Measurements from ENCODE around the gene PNMA8B.

DNA sequence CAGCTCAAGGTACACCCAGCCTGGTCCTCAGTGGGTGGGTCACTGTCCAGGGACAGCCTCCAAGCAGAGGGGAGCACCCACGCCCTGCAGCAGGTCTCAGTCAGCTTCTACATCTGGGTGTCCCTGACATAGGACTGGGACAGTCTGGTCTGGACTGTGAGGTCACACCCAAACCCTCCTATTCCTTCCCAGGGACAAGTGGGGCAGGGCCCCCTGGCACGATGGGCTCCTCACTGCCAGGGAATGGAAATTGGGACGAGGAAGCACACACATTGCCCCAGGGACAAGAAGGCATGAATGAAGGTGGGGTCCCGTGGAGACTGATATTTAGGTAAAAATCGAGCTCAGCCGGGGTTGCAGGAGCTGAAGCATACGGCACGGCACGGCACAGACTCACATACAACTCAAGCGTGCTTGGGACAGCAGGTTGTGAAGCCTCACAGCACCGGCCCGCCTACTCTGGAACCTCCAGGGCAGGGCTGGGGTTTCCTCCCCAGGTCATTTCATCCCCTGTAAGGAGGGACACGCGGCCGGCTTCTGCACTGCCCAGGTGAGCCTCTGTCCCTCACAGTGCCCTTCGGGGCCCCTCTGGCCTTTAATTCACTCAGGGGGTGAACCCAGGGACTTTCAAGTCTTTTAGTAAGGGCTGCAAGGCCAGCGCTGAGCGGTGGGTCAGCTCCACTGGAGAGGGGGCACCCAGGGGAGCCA lies 3.5 kb downstream of the PNMA8B start:
- TF ChIP-seq, protein P1, sequence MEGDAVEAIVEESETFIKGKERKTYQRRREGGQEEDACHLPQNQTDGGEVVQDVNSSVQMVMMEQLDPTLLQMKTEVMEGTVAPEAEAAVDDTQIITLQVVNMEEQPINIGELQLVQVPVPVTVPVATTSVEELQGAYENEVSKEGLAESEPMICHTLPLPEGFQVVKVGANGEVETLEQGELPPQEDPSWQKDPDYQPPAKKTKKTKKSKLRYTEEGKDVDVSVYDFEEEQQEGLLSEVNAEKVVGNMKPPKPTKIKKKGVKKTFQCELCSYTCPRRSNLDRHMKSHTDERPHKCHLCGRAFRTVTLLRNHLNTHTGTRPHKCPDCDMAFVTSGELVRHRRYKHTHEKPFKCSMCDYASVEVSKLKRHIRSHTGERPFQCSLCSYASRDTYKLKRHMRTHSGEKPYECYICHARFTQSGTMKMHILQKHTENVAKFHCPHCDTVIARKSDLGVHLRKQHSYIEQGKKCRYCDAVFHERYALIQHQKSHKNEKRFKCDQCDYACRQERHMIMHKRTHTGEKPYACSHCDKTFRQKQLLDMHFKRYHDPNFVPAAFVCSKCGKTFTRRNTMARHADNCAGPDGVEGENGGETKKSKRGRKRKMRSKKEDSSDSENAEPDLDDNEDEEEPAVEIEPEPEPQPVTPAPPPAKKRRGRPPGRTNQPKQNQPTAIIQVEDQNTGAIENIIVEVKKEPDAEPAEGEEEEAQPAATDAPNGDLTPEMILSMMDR (tag by site-specific recombination; IDR thresholded peaks at IDR 0.05): no peak
- no peak for TF ChIP-seq KLF1 (tag by site-specific recombination; IDR thresholded peaks at IDR 0.05)
- TF ChIP-seq, protein P2, sequence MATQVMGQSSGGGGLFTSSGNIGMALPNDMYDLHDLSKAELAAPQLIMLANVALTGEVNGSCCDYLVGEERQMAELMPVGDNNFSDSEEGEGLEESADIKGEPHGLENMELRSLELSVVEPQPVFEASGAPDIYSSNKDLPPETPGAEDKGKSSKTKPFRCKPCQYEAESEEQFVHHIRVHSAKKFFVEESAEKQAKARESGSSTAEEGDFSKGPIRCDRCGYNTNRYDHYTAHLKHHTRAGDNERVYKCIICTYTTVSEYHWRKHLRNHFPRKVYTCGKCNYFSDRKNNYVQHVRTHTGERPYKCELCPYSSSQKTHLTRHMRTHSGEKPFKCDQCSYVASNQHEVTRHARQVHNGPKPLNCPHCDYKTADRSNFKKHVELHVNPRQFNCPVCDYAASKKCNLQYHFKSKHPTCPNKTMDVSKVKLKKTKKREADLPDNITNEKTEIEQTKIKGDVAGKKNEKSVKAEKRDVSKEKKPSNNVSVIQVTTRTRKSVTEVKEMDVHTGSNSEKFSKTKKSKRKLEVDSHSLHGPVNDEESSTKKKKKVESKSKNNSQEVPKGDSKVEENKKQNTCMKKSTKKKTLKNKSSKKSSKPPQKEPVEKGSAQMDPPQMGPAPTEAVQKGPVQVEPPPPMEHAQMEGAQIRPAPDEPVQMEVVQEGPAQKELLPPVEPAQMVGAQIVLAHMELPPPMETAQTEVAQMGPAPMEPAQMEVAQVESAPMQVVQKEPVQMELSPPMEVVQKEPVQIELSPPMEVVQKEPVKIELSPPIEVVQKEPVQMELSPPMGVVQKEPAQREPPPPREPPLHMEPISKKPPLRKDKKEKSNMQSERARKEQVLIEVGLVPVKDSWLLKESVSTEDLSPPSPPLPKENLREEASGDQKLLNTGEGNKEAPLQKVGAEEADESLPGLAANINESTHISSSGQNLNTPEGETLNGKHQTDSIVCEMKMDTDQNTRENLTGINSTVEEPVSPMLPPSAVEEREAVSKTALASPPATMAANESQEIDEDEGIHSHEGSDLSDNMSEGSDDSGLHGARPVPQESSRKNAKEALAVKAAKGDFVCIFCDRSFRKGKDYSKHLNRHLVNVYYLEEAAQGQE (tag by site-specific recombination; IDR thresholded peaks at IDR 0.05): no peak

Data from HEK293 (cell line).